ENCODE results near the gene NVL.
"Not testable (repeated sequence)": the region's sequence is repeated elsewhere in the genome, so short reads cannot be mapped to it uniquely, and the experiment has no call there.

Gene NVL

GRCh38 chr1:224212618-224213061 is 117.3 kb downstream of the NVL start:
- TF ChIP-seq, protein P1, sequence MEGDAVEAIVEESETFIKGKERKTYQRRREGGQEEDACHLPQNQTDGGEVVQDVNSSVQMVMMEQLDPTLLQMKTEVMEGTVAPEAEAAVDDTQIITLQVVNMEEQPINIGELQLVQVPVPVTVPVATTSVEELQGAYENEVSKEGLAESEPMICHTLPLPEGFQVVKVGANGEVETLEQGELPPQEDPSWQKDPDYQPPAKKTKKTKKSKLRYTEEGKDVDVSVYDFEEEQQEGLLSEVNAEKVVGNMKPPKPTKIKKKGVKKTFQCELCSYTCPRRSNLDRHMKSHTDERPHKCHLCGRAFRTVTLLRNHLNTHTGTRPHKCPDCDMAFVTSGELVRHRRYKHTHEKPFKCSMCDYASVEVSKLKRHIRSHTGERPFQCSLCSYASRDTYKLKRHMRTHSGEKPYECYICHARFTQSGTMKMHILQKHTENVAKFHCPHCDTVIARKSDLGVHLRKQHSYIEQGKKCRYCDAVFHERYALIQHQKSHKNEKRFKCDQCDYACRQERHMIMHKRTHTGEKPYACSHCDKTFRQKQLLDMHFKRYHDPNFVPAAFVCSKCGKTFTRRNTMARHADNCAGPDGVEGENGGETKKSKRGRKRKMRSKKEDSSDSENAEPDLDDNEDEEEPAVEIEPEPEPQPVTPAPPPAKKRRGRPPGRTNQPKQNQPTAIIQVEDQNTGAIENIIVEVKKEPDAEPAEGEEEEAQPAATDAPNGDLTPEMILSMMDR (IDR thresholded peaks at IDR 0.05; ENCODE audit: extremely low read depth, missing control alignments) = no peak
- DNase-seq (ENCODE audit: low spot score) = no peak

DNA sequence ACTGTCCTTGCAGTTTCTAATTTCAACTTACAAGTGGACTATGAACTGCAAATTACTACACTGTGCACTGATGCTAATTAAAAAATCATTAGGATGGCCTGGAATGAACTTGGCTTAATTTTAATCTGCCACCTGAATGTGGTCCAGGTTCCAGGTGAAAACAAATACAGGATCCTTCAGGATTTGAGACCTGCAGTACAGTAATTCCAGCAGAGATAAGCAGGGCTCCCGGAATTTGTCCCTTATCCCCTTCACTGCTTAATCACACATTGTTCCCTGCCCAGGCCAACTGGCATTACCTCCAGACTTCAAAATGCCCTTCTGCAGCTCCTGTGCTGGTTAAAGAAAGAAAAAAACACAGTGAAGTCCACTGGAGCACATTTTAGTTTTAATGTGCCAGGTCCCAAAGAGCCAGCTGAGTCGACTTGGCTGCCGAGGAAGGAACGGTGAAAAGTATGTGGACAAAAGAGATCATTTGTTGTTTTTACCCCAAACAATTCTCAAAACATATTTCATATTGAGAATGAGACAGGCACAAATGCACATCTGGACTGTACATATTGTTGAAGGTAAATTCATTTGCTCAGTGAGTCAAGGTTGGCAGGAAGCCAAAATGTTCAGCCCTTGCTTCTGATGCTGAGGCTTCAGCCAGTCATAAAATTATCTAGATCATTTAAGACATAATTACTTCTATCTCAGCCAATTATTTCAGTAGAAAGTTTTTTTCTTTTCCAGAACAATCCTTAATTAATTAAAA is 118.6 kb downstream of the NVL start:
- DNase-seq (ENCODE audit: low spot score) = no peak
- TF ChIP-seq, protein P1 (IDR thresholded peaks at IDR 0.05; ENCODE audit: extremely low read depth, missing control alignments) = no peak

DNA sequence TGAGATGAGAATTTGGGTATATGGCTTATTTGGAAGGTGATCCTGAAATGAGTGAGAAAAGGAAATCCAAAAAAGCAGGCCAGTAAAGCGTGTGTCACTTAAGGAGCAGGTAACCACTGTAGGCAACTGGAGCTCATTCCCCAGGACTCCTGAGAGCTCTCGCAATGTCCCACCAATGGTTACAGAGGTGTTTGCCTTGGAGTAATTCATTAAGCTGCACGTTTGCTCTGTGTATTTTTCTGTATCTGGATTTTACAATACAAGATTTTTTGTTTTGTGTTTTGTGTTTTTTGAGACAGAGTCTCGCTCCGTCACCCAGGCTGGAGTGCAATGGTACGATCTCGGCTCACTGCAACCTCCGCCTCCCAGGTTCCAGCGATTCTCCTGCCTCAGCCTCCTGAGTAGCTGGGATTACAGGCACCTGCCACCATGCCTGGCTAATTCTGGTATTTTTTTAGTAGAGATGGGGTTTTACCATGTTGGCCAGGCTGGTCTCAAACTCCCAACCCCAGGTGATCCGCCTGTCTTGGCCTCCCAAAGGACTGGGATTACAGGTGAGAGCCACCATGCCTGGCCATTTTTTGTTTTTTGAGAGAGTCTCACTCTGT is 123.9 kb downstream of the NVL start:
- DNase-seq (ENCODE audit: low spot score) = not testable (repeated sequence)

DNA sequence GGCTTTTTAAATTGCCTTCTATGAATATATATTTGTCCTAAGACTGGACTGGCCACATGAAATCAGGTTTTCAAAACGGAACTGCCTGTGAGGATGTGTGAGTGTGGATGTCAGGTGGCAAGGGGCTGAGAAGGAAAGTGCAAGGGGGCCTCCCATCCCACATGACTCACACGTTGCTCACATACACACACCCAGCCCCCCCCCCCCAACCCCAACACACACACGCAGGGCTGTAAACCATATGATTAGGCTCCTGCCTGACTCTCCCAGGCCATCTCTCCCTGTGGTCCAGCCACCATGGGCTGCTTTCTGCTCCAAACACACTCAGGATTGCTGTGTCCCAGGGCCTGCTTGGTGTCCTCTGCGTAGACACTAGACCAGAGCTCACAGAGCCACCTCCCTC is 124.5 kb downstream of the NVL start:
- no peak for DNase-seq (ENCODE audit: low spot score)
- TF ChIP-seq, protein P1 (IDR thresholded peaks at IDR 0.05; ENCODE audit: extremely low read depth, missing control alignments) = no peak

DNA sequence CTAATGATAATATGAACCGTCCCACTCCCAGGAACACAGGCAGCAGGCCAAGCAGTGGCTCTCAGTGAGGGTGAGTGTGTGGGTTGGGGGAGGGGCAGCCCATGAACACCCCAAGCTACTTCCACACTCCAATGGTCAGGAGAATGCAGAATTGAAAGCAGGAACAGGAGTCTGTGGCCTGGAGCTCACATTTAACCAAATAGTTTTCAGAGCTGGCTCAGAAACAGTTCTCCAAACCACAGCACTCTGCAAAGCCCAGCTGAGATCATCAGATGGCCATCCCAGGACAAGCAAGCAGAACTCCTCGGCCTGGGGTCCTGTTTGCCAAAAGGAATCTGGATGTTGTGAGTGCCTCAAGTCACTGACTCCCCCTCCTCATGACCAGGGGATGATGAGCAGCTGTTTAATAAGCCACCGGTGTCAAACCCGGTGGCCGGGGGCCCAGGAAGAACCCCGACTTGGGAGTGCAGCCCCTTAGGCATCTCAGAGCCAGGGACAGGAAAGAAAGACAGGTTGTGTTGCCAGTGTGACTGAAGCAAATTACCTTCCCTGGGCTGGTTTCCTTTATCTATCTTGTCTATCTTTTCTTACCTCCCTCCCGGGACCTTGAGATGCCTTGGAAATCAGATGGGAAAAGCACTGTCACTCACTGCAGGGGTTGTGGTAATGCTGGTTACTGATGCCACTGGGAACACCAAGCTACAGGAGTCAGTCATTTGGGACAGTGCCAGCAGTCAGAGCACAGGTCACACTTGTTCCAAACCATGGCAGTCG is 126.5 kb downstream of the NVL start:
- DNase-seq (ENCODE audit: low spot score) = peak; percentile 24
- TF ChIP-seq, protein P1 (IDR thresholded peaks at IDR 0.05; ENCODE audit: extremely low read depth, missing control alignments) = no peak

- TF ChIP-seq, protein P1 (IDR thresholded peaks at IDR 0.05; ENCODE audit: extremely low read depth, missing control alignments) = no peak
- no peak for DNase-seq (ENCODE audit: low spot score)
Measured at GRCh38 chr1:224201853-224202252, 128.1 kb downstream of the NVL start.

DNA sequence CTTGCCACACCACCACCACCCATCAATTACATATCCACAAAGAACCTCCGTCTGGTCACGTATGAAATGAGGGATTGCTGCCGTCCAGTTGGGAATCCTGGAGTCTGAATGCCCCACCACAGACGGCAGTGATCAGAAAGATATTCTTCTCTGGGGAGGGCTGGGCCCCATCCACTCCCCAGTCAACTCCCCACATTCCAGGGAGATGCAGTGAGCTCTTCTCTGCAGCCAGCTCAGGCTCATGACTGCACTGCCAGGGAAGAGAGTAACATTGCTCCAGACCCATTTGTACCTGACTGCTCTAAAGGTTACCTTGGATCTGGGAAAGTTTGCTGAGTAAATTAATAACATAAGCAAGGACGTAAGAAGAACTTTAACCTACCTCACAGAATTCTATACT is 128.6 kb downstream of the NVL start:
- TF ChIP-seq, protein P1 (IDR thresholded peaks at IDR 0.05; ENCODE audit: extremely low read depth, missing control alignments) = no peak

More for the DNA sequence above, 128.6 kb downstream of the NVL start:
- no peak for DNase-seq (ENCODE audit: low spot score)

Measured in GM20000 (cell line).